Erythroblast (primary cell): Measurements from ENCODE around the gene RANBP17.

ENCODE experiments used
- GATA1 ChIP-seq: IDR thresholded peaks from 2 replicates; pipeline ENCODE4 v1.6.1; 2011; ENCODE audit warnings: low read depth, mild to moderate bottlenecking, control low read depth, low read length, moderate library complexity
- POLR2A ChIP-seq: IDR thresholded peaks from 2 replicates; pipeline ENCODE4 v1.6.1; 2011; ENCODE audit warnings: mild to moderate bottlenecking, low read length

DNA sequence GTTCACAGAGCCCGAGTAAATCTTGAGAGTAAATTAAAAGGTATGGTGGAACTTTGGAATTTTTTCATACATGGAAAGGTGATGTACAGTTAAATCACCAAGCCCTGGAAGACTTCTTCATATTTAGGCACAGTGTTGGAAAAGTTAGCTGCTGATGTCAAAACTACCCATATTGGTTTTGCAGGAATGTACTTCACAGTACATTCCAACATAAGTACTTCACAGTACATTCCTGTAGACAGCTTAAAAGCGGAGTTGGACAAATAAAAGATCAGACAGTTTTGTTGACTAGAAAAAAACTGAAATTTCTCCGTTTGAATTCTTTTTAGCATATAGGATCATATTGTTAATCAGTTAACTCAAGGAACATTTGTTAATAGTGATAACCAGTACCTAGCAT, 1.8 kb downstream of the RANBP17 start:
- TF ChIP-seq POLR2A (no peak), GATA1 (no peak)
